GM23248 (cell line): ENCODE results near the gene PELI3. TPM values are rescaled to one million over a fixed set of nuclear protein-coding genes. Genes with fewer than 3 reads are reported as not detected.
A peak's percentile ranks its signal among the peaks of the same experiment; 100 is the strongest.

Experiments used
- DNase-seq: peaks from one replicate; pipeline ENCODE4 v3.0.0-alpha.2; 2015
- H2AFZ ChIP-seq: fragments of 200-600 bp; sonication (generic); 2 replicates; pipeline ENCODE4 v1.6.1; 2016; ENCODE audit warnings: antibody characterized with exemption
- H3F3A ChIP-seq: fragments of 200-600 bp; sonication (generic); 2 replicates; pipeline ENCODE4 v1.6.1; 2016; ENCODE audit warnings: mild to moderate bottlenecking, antibody characterized with exemption, mixed run types; ENCODE audit not compliant: insufficient read depth
- H3K27ac ChIP-seq: fragments of 200-600 bp; sonication (generic); 2 replicates; pipeline ENCODE4 v1.5.1; 2016; ENCODE audit warnings: mild to moderate bottlenecking
- H3K27me3 ChIP-seq: fragments of 200-600 bp; sonication (generic); replicated peaks from 2 replicates; pipeline ENCODE4 v1.6.1; 2016; ENCODE audit warnings: mild to moderate bottlenecking; ENCODE audit not compliant: insufficient read depth
- H3K36me3 ChIP-seq: fragments of 200-600 bp; sonication (generic); 2 replicates; pipeline ENCODE4 v1.6.1; 2016; ENCODE audit warnings: low read depth, mild to moderate bottlenecking
- H3K4me1 ChIP-seq: fragments of 200-600 bp; sonication (generic); 2 replicates; pipeline ENCODE4 v1.6.1; 2016; ENCODE audit warnings: mild to moderate bottlenecking; ENCODE audit not compliant: insufficient read depth
- H3K4me2 ChIP-seq: fragments of 200-600 bp; sonication (generic); one replicate; pipeline ENCODE4 v1.6.1; 2016; ENCODE audit warnings: mild to moderate bottlenecking; ENCODE audit not compliant: unreplicated experiment
- H3K4me3 ChIP-seq: fragments of 200-600 bp; sonication (generic); 2 replicates; pipeline ENCODE4 v1.5.1; 2016; ENCODE audit warnings: mild to moderate bottlenecking
- H3K79me2 ChIP-seq: fragments of 200-600 bp; sonication (generic); 2 replicates; pipeline ENCODE4 v1.6.1; 2016; ENCODE audit warnings: mild to moderate bottlenecking; ENCODE audit not compliant: insufficient read depth
- H3K9ac ChIP-seq: fragments of 200-600 bp; sonication (generic); 2 replicates; pipeline ENCODE4 v1.6.1; 2016; ENCODE audit warnings: mild to moderate bottlenecking
- H3K9me2 ChIP-seq: fragments of 200-600 bp; sonication (generic); 2 replicates; pipeline ENCODE4 v1.6.1; 2016; ENCODE audit warnings: mixed run types, mild to moderate bottlenecking, moderate library complexity; ENCODE audit not compliant: insufficient read depth
- H3K9me3 ChIP-seq: fragments of 200-600 bp; sonication (generic); one replicate; pipeline ENCODE4 v1.6.1; 2017; ENCODE audit warnings: low read depth
- H4K20me1 ChIP-seq: fragments of 200-600 bp; sonication (generic); 2 replicates; pipeline ENCODE4 v1.6.0; 2016; ENCODE audit not compliant: insufficient read depth
- EZH2 ChIP-seq: fragments of 200-600 bp; sonication (generic); IDR thresholded peaks from 2 replicates; pipeline ENCODE4 v1.6.1; 2018; ENCODE audit warnings: antibody characterized with exemption, mild to moderate bottlenecking; ENCODE audit not compliant: insufficient read depth, poor library complexity, severe bottlenecking
- EZH2phosphoT487 ChIP-seq: fragments of 200-600 bp; sonication (generic); IDR thresholded peaks from 2 replicates; pipeline ENCODE4 v1.6.1; 2018; ENCODE audit warnings: antibody characterized with exemption, moderate library complexity, mild to moderate bottlenecking, low read depth; ENCODE audit not compliant: insufficient read depth
- WGBS, 2 experiments: methylation state at CpG; one replicate each; pipeline ENCODE4 v1.1.6; 2015 to 2017; ENCODE audit warnings: low lambda C conversion rate in 2 of 2, low coverage in 1 of 2; ENCODE audit errors: missing lambda C conversion rate in 2 of 2; 5-methylcytosine and 5-hydroxymethylcytosine counted together
- in situ Hi-C: fragments of 300-500 bp; cut with MboI; formaldehyde crosslinking; loops from 2 replicates; pipeline ENCODE4 v1.15.0; 2020
- polyA plus RNA-seq: library from polyadenylated mRNA; unstranded; fragments of >200 nt; fragmentation: Nextera tagmentation; extraction: Ambion mirVana; gene quantifications from 2 replicates; pipeline ENCODE4 v1.2.1, GENCODE V29; 2016
- total RNA-seq: library from RNA; depleted of rRNA; stranded (reverse); fragments of >200 nt; shearing (Covaris generic); gene quantifications from 2 replicates; pipeline ENCODE4 v1.2.3, GENCODE V29; 2014; rRNA removed

PELI3 gene
- total RNA-seq: 8.1 and 10.5 TPM in 2 replicates
- polyA plus RNA-seq: 5.3 and 5.8 TPM in 2 replicates

- H3K9ac ChIP-seq: peak within 1 kb of the TSS; percentile 79
- peak within 1 kb of the TSS; percentile 88 for H3K4me2 ChIP-seq
- WGBS, 2 experiments: 1 to 2% methylated on average over 23 to 52 of the region's 63 CpGs
- H3K27ac ChIP-seq: no peak within 1 kb of the TSS
- no peaks in the 10 kb centered on the region for H3K4me1 ChIP-seq
- peak within 1 kb of the TSS; percentile 85 for H3K4me3 ChIP-seq
- DNase-seq: peak; percentile 95
- no peaks in the 10 kb centered on the region for H3K36me3 ChIP-seq
- in situ Hi-C loops: no loop called here
- H3F3A ChIP-seq: no peaks in the 10 kb centered on the region
- no peaks in the 10 kb centered on the region for H3K27me3 ChIP-seq
- no peak for TF ChIP-seq EZH2phosphoT487
- TF ChIP-seq EZH2: no peak
- H3K79me2 ChIP-seq: no peaks in the 10 kb centered on the region
- H3K9me2 ChIP-seq: no peaks in the 10 kb centered on the region
- H2AFZ ChIP-seq: peak within 1 kb of the TSS; percentile 94
- H4K20me1 ChIP-seq: no peaks in the 10 kb centered on the region
- no peaks in the 10 kb centered on the region for H3K9me3 ChIP-seq
Observed at GRCh38 chr11:66466225-66467033, at the start of gene PELI3. Gene PELI3, plus strand, starts transcription at chr11:66466905. Its CDS starts 1,224 bp downstream, at chr11:66468129.

- Histone ChIP-seq H3K36me3 (no peaks in the 10 kb centered on the region), H3K4me1 (peaks cover 12% of the 10 kb centered on the region), H3K79me2 (no peaks in the 10 kb centered on the region), H3K9ac (no peak overlapping the region), H4K20me1 (no peaks in the 10 kb centered on the region), H3K27me3 (0 out of 2 replicates have a peak, but pooled peaks cover 5% of the 10 kb centered on the region), H2AFZ (no peak overlapping the region), H3K9me2 (no peaks in the 10 kb centered on the region), H3K4me3 (no peak overlapping the region), H3K9me3 (no peaks in the 10 kb centered on the region), H3K27ac (no peak overlapping the region), H3F3A (peaks cover 14% of the 10 kb centered on the region), H3K4me2 (no peak overlapping the region)
- in situ Hi-C loops: no loop called here
- 68 to 72% methylated on average over 11 of the region's 11 CpGs for WGBS, 2 experiments
- TF ChIP-seq EZH2phosphoT487 (no peak), EZH2 (no peak)
- no peak for DNase-seq
Observed at GRCh38 chr11:66417000-66417399, 49.7 kb upstream of the PELI3 start.

- no peaks in the 10 kb centered on the region for H3K36me3 ChIP-seq
- H3K9ac ChIP-seq: no peak overlapping the region
- peak overlapping the region; percentile 1; the same call in 1 of the 2 replicates for H3K4me3 ChIP-seq
- H2AFZ ChIP-seq: no peak overlapping the region
- H3K9me2 ChIP-seq: no peaks in the 10 kb centered on the region
- H3K27me3 ChIP-seq: 0 out of 2 replicates have a peak, but pooled peaks cover 5% of the 10 kb centered on the region
- WGBS, 2 experiments: 3 to 6% methylated on average over 15 to 16 of the region's 16 CpGs
- in situ Hi-C loops: no loop called here
- peak overlapping the region; percentile 57 for H3K27ac ChIP-seq
- H3K4me1 ChIP-seq: peaks cover 12% of the 10 kb centered on the region
- peaks cover 24% of the 10 kb centered on the region for H3F3A ChIP-seq
- TF ChIP-seq EZH2: no peak
- no peak for TF ChIP-seq EZH2phosphoT487
- DNase-seq: peak; percentile 99
- H3K9me3 ChIP-seq: no peaks in the 10 kb centered on the region
- H3K79me2 ChIP-seq: no peaks in the 10 kb centered on the region
- peak overlapping the region; percentile 50 for H3K4me2 ChIP-seq
- no peaks in the 10 kb centered on the region for H4K20me1 ChIP-seq
Observed at GRCh38 chr11:66418168-66418985, 48.3 kb upstream of the PELI3 start.

DNA sequence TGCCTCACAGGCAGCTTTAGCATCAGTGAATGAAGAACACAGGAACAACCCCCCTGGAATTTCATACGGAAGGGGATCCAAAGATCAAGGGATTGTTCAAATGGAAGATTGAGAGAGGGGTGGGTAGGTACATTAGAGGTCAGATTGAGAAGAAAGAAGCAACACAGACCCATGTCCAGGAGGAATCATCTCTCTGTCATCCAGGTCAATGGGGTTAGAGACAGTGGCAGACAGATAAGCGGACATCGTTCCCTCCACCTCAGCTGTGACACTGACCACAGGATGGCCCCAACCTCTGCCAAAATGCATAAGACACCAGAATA lies 47.8 kb upstream of the PELI3 start:
- Histone ChIP-seq H3K4me3 (no peak overlapping the region), H4K20me1 (no peaks in the 10 kb centered on the region), H3K27me3 (0 out of 2 replicates have a peak, but pooled peaks cover 5% of the 10 kb centered on the region), H3K9ac (no peak overlapping the region), H3K36me3 (no peaks in the 10 kb centered on the region), H3K9me3 (no peaks in the 10 kb centered on the region), H2AFZ (no peak overlapping the region), H3K27ac (no peak overlapping the region), H3K4me2 (no peak overlapping the region), H3K79me2 (no peaks in the 10 kb centered on the region), H3K9me2 (no peaks in the 10 kb centered on the region), H3K4me1 (peaks cover 12% of the 10 kb centered on the region), H3F3A (peaks cover 24% of the 10 kb centered on the region)
- 65 to 68% methylated on average over 3 of the region's 3 CpGs for WGBS, 2 experiments
- in situ Hi-C loops: no loop called here
- no peak for DNase-seq
- TF ChIP-seq EZH2 (no peak), EZH2phosphoT487 (no peak)
